Brain microvascular endothelial cell (primary cell): ENCODE results near the gene HRH4.

ENCODE experiments used
- DNase-seq: peaks from one replicate; pipeline ENCODE4 v3.0.0-alpha.2; 2020
- H3K27ac ChIP-seq: fragments of 250-450 bp; sonication (Bioruptor Pico); 2 replicates; pipeline ENCODE4 v1.5.1; 2020; ENCODE audit warnings: mild to moderate bottlenecking, moderate library complexity
- H3K27me3 ChIP-seq: fragments of 250-450 bp; sonication (Bioruptor Pico); replicated peaks from 2 replicates; pipeline ENCODE4 v1.5.1; 2020; ENCODE audit warnings: mild to moderate bottlenecking
- H3K36me3 ChIP-seq: fragments of 250-450 bp; sonication (Bioruptor Pico); replicated peaks from 2 replicates; pipeline ENCODE4 v1.5.1; 2020; ENCODE audit warnings: mild to moderate bottlenecking
- H3K4me3 ChIP-seq: 2 replicates; pipeline ENCODE4 v1.5.1; 2011; ENCODE audit warnings: low read depth, mild to moderate bottlenecking, control low read depth, low read length, moderate library complexity
- in situ Hi-C: cut with HindIII; loops from 2 replicates; pipeline ENCODE4 v1.10.0; 2017; ENCODE audit warnings: low sequenced_read_pairs, low pct_ligation_motif_present
- TF ChIP-seq, protein P1 (sequence below): IDR thresholded peaks from 2 replicates; pipeline ENCODE4 v1.5.1; 2011; ENCODE audit warnings: low read depth, mild to moderate bottlenecking, moderate library complexity, low read length, control low read depth, inconsistent platforms; ENCODE audit errors: missing control alignments

HRH4 gene

DNA sequence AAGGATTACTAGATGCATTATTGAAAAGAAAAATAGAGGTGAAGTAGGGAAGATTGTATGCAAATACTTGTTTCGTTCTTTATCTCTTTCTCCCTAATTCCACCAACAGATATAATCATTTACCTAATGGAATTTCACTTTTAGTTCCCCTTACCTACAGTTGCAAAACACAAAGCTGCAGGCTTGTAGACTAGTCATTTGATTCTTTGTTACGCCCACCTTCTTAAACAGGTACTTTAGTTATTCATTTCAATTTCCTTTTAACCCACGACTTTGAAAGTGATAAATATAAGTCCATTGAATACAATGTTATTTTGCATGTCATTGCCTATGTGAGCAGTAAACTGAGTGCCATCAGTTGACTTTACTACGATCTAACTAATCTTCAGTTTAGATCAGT, 3.9 kb upstream of the HRH4 start:
- in situ Hi-C loops, result no loop called here
- no peaks in the 10 kb centered on the region for H3K27me3 ChIP-seq
- no peak for DNase-seq
- no peak overlapping the region for H3K27ac ChIP-seq
- no peak overlapping the region for H3K4me3 ChIP-seq
- TF ChIP-seq, protein P1, sequence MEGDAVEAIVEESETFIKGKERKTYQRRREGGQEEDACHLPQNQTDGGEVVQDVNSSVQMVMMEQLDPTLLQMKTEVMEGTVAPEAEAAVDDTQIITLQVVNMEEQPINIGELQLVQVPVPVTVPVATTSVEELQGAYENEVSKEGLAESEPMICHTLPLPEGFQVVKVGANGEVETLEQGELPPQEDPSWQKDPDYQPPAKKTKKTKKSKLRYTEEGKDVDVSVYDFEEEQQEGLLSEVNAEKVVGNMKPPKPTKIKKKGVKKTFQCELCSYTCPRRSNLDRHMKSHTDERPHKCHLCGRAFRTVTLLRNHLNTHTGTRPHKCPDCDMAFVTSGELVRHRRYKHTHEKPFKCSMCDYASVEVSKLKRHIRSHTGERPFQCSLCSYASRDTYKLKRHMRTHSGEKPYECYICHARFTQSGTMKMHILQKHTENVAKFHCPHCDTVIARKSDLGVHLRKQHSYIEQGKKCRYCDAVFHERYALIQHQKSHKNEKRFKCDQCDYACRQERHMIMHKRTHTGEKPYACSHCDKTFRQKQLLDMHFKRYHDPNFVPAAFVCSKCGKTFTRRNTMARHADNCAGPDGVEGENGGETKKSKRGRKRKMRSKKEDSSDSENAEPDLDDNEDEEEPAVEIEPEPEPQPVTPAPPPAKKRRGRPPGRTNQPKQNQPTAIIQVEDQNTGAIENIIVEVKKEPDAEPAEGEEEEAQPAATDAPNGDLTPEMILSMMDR, result no peak
- peaks cover 1% of the 10 kb centered on the region for H3K36me3 ChIP-seq

DNA sequence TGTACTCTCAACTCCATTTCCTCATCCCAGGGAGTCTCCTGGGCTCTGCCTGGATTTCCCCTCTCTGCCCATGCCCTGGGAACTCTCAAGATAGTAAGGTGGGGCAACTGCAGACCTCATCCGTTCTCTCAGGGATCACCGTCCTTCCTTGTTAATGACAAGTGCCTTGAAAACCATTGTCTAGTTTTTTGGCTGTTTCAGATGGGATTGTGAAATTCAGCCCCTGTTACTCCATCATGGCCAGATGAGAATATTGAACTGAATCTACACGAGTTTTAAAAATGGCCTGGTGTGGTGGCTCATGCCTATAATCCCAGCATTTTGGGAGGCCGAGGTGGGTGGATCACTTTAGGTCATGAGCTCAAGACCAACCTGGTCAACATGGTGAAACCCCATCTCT, 665 bp upstream of the HRH4 start:
- Histone ChIP-seq H3K4me3 (no peak overlapping the region), H3K27ac (no peak overlapping the region), H3K36me3 (no peaks in the 10 kb centered on the region), H3K27me3 (no peaks in the 10 kb centered on the region)
- TF ChIP-seq, protein P1, result no peak
- DNase-seq, result no peak
- in situ Hi-C loops, result no loop called here

DNA sequence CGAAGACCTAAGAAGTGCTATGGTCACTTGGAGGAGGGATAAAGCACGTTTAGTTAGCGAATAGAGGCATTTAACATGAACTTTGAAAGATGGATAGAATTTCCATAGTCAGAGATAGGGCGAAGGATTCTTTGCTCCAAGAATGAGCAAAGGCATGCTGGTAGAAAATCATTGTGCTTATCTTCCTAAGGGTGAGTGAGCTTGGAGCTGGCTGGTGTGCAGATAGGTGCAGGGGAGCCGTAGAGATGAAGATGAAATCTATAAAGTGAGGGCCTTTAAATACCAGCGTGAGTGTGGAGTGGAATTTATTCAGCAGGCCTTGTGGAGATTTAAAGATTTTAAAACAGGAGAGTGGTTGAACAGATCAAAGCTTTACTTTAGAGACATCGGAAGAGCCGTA, 1.6 kb downstream of the HRH4 start:
- Histone ChIP-seq H3K27ac (no peak overlapping the region), H3K27me3 (no peaks in the 10 kb centered on the region), H3K4me3 (no peak overlapping the region), H3K36me3 (no peaks in the 10 kb centered on the region)
- no peak for DNase-seq
- in situ Hi-C loops, result no loop called here
- TF ChIP-seq, protein P1, result no peak

DNA sequence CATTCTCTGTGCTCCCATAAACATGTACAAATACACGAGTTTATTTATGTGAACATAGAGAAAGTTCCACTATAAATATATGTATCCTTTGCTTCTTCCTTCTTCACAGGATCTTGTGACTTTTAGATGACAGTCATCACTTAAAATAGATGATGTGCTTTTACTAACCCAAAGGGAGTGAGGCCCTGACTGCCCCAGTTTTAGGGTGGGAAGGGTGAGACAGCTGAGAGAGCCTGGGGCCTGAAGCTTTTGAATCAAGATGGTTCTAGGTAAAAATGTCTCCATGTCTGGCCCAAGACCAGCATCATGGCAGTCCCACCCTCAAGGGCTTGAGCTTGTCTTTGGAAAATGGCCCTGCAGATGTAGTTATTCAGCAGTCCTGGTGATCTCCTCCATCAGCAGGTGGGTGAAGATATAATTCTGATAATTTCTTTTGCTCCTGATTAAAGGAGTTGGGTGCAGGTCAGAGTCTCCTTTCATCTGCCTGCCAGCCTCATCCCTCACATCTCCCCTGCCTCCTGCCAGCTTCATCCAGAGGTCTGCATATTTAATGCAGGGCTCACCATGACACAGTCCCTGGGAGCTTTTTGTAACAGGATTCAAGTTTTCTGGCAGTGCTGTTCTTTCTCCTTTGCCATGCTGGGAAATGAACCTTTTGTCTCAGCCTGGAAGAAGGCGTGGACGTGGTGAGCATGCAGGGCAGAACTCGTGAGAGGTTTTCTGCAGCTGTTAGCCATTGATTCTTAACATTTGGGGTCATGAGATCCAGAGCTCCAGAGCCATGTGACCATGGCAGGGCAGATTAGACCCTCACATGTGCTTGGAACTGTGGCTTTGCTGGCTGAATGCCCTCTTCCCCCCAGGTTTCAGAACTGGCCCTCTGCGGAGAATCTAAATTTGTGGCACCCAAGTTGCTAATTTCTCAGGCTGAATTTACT, 2.7 kb downstream of the HRH4 start:
- in situ Hi-C loops, result no loop called here
- TF ChIP-seq, protein P1, result no peak
- no peak overlapping the region for H3K4me3 ChIP-seq
- no peak overlapping the region for H3K27ac ChIP-seq
- H3K36me3 ChIP-seq, result no peaks in the 10 kb centered on the region
- DNase-seq, result no peak
- no peaks in the 10 kb centered on the region for H3K27me3 ChIP-seq

DNA sequence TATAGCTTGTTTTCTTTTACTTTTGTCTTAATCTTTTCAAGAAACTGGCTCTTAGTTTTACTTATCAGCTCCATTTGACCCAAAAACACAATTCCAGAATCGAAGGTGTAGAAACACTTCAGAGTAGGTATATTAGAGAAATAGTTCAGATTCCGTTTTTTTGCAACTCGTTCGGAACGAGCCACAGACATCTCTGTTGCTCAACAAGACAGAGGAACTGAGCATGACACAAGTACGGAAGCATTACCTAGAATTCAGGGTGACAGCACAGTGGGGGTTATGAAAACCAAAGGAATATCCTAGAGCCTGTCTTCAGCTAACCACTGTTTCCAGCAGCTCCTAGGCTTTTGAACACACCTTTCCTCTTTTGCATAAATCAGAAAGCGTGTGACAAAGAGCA, 5.0 kb downstream of the HRH4 start:
- in situ Hi-C loops, result no loop called here
- DNase-seq, result no peak
- Histone ChIP-seq H3K4me3 (no peak overlapping the region), H3K27ac (no peak overlapping the region), H3K27me3 (no peaks in the 10 kb centered on the region), H3K36me3 (no peaks in the 10 kb centered on the region)
- TF ChIP-seq, protein P1, result no peak

DNA sequence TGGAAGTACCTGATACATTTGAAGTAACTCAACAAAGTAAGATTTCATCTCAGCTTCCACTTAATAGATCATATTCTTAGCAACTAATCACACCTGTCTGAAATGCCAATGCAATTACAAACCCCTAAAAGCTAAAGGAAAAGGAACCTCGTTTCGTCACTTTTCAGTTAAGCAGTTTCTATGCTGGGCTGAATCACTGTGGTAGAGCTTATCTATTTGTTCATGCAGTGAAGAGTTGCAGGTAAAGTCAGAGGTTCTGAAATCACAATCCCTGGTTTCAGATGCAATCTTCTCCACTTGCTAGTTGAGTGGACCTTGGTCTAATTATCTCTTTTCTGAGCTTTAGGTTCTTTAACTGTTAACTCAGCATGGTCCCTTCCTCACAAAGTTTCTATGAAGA, 6.3 kb downstream of the HRH4 start:
- no peak for DNase-seq
- Histone ChIP-seq H3K4me3 (no peak overlapping the region), H3K27ac (no peak overlapping the region), H3K27me3 (no peaks in the 10 kb centered on the region), H3K36me3 (no peaks in the 10 kb centered on the region)
- TF ChIP-seq, protein P1, result no peak
- in situ Hi-C loops, result no loop called here
